MCF 10A (cell line): ENCODE measurements around the gene PCGF1. TPM values are rescaled to one million over a fixed set of nuclear protein-coding genes. Genes with fewer than 3 reads are reported as not detected.
A peak's percentile ranks its signal among the peaks of the same experiment; 100 is the strongest.

ENCODE experiments used
- BruUV-seq: library from RNA; stranded (reverse); fragments of 400-500 nt; replicated peaks from 2 replicates; lab custom pipeline; 2021; lab: Mats Ljungman, UMichigan
- CTCF ChIA-PET: fragments of 300-600 bp; sonication (Branson Sonifier 250); formaldehyde crosslinking; extraction: SDS; loops from one replicate; lab custom pipeline; 2021; ENCODE audit warnings: antibody characterized with exemption, inconsistent platforms; lab: Yijun Ruan, JAX
- POLR2A ChIA-PET: fragments of 300-600, 350-650 bp; sonication (Branson Sonifier 250); formaldehyde crosslinking; extraction: SDS; loops from one replicate; lab custom pipeline; 2020; ENCODE audit warnings: antibody characterized with exemption, inconsistent platforms; lab: Yijun Ruan, JAX
- DNase-seq: peaks from one replicate; pipeline ENCODE4 v3.0.0-alpha.2; 2018; ENCODE audit not compliant: unreplicated experiment
- H3K27ac Mint-ChIP-seq: one replicate; pipeline ENCODE4 v1.8.0; 2022; ENCODE audit warnings: mild to moderate bottlenecking, low read depth, mixed read lengths; ENCODE audit not compliant: unreplicated experiment
- H3K27me3 Mint-ChIP-seq: one replicate; pipeline ENCODE4 v1.8.0; 2022; ENCODE audit warnings: mixed read lengths; ENCODE audit not compliant: insufficient read depth, unreplicated experiment
- H3K36me3 Mint-ChIP-seq: one replicate; pipeline ENCODE4 v1.8.0; 2022; ENCODE audit warnings: mild to moderate bottlenecking, moderate library complexity, mixed read lengths; ENCODE audit not compliant: insufficient read depth, unreplicated experiment
- H3K4me1 Mint-ChIP-seq: one replicate; pipeline ENCODE4 v1.8.0; 2022; ENCODE audit warnings: mixed read lengths; ENCODE audit not compliant: insufficient read depth, unreplicated experiment
- H3K4me3 Mint-ChIP-seq: one replicate; pipeline ENCODE4 v1.8.0; 2022; ENCODE audit warnings: mild to moderate bottlenecking, moderate library complexity, mixed read lengths; ENCODE audit not compliant: unreplicated experiment
- H3K9me3 Mint-ChIP-seq: one replicate; pipeline ENCODE4 v1.8.0; 2022; ENCODE audit warnings: mixed read lengths; ENCODE audit not compliant: unreplicated experiment
- intact Hi-C: fragments of 100-400 bp; cut with micrococcal nuclease; formaldehyde crosslinking; loops from 2 replicates; pipeline ENCODE4 v1.14.1; 2022
- total RNA-seq: library from RNA; stranded (reverse); gene quantifications from 2 replicates; pipeline ENCODE4 v1.2.3, GENCODE V29; 2022
- TF ChIP-seq, protein P1 (sequence below): fragments of 200-600 bp; IDR thresholded peaks from one replicate; pipeline ENCODE4 v1.8.0; 2022; ENCODE audit warnings: antibody characterized with exemption, mild to moderate bottlenecking; ENCODE audit not compliant: unreplicated experiment

The PCGF1 gene
- total RNA-seq, 1 experiment from 2014 or later = 41.6 TPM

DNA sequence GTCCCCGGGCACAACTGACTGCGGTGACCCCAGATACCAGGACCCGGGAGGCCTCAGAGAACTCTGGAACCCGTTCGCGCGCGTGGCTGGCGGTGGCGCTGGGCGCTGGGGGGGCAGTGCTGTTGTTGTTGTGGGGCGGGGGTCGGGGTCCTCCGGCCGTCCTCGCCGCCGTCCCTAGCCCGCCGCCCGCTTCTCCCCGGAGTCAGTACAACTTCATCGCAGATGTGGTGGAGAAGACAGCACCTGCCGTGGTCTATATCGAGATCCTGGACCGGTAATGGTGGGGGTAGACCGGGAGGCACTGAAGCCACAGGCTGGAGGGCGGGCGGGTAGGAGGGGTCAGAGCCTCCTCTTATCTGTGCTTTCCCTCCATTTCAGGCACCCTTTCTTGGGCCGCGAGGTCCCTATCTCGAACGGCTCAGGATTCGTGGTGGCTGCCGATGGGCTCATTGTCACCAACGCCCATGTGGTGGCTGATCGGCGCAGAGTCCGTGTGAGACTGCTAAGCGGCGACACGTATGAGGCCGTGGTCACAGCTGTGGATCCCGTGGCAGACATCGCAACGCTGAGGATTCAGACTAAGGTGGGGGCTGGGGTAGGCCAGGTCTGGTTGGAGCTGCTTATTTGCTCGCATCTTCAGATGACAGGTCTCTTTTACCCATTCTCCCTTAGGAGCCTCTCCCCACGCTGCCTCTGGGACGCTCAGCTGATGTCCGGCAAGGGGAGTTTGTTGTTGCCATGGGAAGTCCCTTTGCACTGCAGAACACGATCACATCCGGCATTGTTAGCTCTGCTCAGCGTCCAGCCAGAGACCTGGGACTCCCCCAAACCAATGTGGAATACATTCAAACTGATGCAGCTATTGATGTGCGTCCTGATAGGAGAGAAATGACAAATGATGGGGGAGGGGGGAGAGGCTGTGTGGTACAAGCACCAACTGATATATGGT, 23.0 kb upstream of the PCGF1 start:
- TSS peak; percentile 28 for BruUV-seq
- TF ChIP-seq, protein P1, sequence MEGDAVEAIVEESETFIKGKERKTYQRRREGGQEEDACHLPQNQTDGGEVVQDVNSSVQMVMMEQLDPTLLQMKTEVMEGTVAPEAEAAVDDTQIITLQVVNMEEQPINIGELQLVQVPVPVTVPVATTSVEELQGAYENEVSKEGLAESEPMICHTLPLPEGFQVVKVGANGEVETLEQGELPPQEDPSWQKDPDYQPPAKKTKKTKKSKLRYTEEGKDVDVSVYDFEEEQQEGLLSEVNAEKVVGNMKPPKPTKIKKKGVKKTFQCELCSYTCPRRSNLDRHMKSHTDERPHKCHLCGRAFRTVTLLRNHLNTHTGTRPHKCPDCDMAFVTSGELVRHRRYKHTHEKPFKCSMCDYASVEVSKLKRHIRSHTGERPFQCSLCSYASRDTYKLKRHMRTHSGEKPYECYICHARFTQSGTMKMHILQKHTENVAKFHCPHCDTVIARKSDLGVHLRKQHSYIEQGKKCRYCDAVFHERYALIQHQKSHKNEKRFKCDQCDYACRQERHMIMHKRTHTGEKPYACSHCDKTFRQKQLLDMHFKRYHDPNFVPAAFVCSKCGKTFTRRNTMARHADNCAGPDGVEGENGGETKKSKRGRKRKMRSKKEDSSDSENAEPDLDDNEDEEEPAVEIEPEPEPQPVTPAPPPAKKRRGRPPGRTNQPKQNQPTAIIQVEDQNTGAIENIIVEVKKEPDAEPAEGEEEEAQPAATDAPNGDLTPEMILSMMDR = no peak
- peak; percentile 22 for DNase-seq
- Mint-ChIP-seq H3K4me3 (peak overlapping the region; percentile 94), H3K9me3 (no peaks in the 10 kb centered on the region), H3K4me1 (peaks cover 38% of the 10 kb centered on the region), H3K27me3 (no peaks in the 10 kb centered on the region), H3K36me3 (peaks cover 26% of the 10 kb centered on the region), H3K27ac (peak overlapping the region; percentile 91)
- ChIA-PET POLR2A (interaction anchor here (0.6 to 8.1 kb wide), 25 partner anchors 8 to 1116 kb away, joined by 3 to 135 read pairs (median 5); partner anchors contain the start of genes C2orf81, CCDC142, INO80B and MRPL19), CTCF (interaction anchor here (0.6 to 7.3 kb wide), 11 partner anchors 13 to 66 kb away, joined by 3 to 80 read pairs (median 4); partner anchors contain the start of genes CCDC142 and TTC31)
- intact Hi-C loops = loop anchor here (5.0 kb wide), 1 partner anchor 193 kb away; no protein-coding TSS in a partner anchor

DNA sequence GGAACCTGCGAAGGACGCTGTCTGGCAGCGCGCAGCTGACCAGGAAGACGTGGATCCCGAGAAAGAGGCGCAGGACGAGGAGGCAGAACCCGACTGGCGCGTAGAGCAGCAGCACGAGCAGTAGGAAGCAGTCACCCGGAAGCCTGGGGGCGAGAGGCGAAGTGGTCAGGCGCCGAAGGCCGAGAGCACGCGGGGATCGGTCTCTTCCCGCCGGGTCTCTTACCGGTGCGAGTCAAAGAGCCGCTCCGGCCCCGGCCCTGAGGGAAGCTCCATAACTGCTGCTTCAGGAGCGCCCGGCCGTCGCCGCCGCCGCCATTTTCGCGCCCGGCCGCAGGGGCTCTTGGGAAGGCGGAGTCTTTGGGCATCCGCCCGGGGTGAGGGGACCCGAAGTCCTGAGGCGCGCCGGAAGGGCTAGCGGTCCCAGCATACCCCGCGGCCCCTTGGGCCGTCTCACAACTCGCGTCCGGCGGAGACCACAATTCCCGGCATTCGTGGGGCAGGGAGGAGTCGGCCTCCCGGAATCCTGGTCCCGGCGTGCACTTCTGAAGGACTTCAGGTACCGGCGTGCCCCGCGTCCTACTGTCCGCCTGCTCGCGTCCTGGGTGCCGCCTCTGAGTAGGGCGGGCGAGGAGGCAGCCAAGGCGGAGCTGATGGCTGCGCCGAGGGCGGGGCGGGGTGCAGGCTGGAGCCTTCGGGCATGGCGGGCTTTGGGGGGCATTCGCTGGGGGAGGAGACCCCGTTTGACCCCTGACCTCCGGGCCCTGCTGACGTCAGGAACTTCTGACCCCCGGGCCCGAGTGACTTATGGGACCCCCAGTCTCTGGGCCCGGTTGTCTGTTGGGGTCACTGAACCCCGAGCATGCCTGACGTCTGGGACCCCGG, 22.1 kb upstream of the PCGF1 start, which contains the start of the genes AUP1 and HTRA2:
AUP1 (minus strand) TSS at position 350 of the 882 bp plus-strand sequence; CDS start at position 273, 77 bp downstream.
HTRA2 (plus strand) TSS at position 577 of the 882 bp plus-strand sequence; CDS start at position 651, 74 bp downstream.
- POLR2A ChIA-PET = interaction anchor here (0.6 to 8.1 kb wide), 29 partner anchors 9 to 1117 kb away, joined by 3 to 135 read pairs (median 5); partner anchors contain the start of genes C2orf81, CCDC142, INO80B and MOGS
- CTCF ChIA-PET = interaction anchor here (0.6 to 7.3 kb wide), 6 partner anchors 36 to 65 kb away, joined by 3 to 80 read pairs (median 10); partner anchors contain the start of genes CCDC142 and TTC31
- Mint-ChIP-seq H3K9me3 (no peaks in the 10 kb centered on the region), H3K27me3 (no peaks in the 10 kb centered on the region), H3K27ac (peak within 1 kb of the TSS; percentile 91), H3K4me1 (peaks cover 38% of the 10 kb centered on the region), H3K4me3 (peak within 1 kb of the TSS; percentile 94), H3K36me3 (peaks cover 28% of the 10 kb centered on the region)
- TF ChIP-seq, protein P1 = no peak
- BruUV-seq = no TSS peak
- intact Hi-C loops = loop anchor here (1.0 to 5.0 kb wide), 2 partner anchors 22 to 192 kb away; partner anchors contain the start of gene PCGF1
- DNase-seq = peak; percentile 99

DNA sequence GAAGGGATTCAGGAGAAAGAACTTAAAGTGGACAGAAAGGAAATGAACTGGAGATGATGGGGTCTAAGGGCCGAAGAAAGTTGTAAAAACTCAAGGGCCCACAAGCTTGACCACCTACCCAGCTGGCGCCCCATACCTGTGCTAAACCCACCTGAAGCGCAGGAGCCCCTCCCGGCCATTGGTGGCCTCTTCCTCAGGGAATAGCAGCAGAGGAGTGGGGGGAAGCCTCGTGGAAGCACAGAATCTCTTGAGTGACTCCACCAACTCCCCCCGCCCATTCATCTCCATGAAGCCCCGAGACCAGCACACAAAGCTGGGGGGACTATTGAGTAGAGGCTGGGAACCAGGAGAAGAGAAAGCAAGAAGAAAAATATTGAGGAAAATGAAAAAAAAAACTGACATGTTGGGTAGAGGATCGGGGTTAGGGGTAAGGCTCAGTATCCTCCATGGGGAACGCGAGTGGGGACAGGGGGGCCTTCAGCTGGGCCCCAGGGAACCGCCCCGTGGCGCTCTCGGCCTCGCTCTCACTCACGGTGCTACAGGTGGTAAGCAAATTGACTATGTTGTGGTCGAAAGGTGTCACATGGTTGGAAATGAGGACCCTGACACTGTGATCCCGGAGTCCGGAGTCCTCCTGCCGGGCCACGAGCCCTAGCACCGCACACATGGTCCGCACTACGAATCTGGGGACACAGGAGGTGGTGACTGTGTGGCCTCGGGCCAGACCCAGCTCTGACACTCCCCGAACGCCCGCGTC, 21.3 kb upstream of the PCGF1 start:
- Mint-ChIP-seq H3K27me3 (no peaks in the 10 kb centered on the region), H3K27ac (peak overlapping the region; percentile 91), H3K36me3 (peaks cover 31% of the 10 kb centered on the region), H3K4me1 (peaks cover 38% of the 10 kb centered on the region), H3K9me3 (no peaks in the 10 kb centered on the region), H3K4me3 (peak overlapping the region; percentile 94)
- no peak for DNase-seq
- TF ChIP-seq, protein P1 = no peak
- BruUV-seq = TSS peak; percentile 55
- POLR2A ChIA-PET = interaction anchor here (0.7 to 8.1 kb wide), 19 partner anchors 8 to 107 kb away, joined by 3 to 135 read pairs (median 5); partner anchors contain the start of genes C2orf81, CCDC142, INO80B and MOGS
- CTCF ChIA-PET = interaction anchor here (0.6 to 7.3 kb wide), 4 partner anchors 37 to 59 kb away, joined by 3 to 80 read pairs (median 12); partner anchors contain the start of genes CCDC142 and TTC31
- intact Hi-C loops = loop anchor here (1.0 kb wide), 1 partner anchor 21 kb away; the partner anchor contains the start of gene PCGF1
